Breast epithelium (tissue), 3 donors: ENCODE measurements around the gene TBRG4.

ENCODE experiments used
- POLR2A ChIP-seq: fragments of 450-650 bp; IDR thresholded peaks from one replicate; pipeline ENCODE4 v1.6.1; 2016; ENCODE audit warnings: antibody characterized with exemption, mild to moderate bottlenecking, moderate library complexity
- POLR2AphosphoS5 ChIP-seq, 3 donors: sonication (generic); formaldehyde crosslinking; IDR thresholded peaks; one replicate each; pipeline ENCODE4 v1.6.1; 2017; ENCODE audit warnings: antibody characterized with exemption in 3 of 3

GRCh38 chr7:45050198-45050597 lies 61.3 kb downstream of the TBRG4 start:
- TF ChIP-seq POLR2A (no peak), POLR2AphosphoS5 (IDR thresholded peaks at IDR 0.05) (no peak)
